Activated CD8-positive, alpha-beta memory T cell treated with anti-CD3 and anti-CD28 coated beads, Interleukin-2, amount 50 U/mL, for 24 hours (primary cell): Measurements from ENCODE around the gene SFXN4.
"Not testable (repeated sequence)": the region's sequence is repeated elsewhere in the genome, so short reads cannot be mapped to it uniquely, and the experiment has no call there.

Experiments
- DNase-seq: peaks from one replicate; pipeline ENCODE4 v3.0.0-alpha.2; 2020; ENCODE audit errors: extremely low read depth

SFXN4 gene

DNA sequence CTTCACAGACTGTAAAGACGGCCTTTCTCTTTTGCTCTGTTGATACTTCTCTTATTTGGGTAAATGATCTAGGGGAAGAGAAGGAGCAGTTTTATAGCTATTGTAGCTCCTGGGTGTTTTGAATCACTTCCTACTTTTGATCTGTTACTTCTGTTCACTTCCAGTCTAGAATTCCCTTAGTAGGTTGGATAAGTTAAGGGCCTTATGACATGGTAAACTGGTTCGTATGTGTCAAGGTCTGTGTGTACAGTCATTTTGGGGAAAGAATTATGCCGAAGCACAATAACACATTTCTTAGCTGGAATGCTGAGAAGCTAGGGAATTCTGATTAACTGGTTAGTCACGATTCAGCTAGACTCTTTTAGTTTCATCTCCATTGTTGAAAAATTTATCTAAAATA is 53.5 kb downstream of the SFXN4 start:
- DNase-seq: no peak

DNA sequence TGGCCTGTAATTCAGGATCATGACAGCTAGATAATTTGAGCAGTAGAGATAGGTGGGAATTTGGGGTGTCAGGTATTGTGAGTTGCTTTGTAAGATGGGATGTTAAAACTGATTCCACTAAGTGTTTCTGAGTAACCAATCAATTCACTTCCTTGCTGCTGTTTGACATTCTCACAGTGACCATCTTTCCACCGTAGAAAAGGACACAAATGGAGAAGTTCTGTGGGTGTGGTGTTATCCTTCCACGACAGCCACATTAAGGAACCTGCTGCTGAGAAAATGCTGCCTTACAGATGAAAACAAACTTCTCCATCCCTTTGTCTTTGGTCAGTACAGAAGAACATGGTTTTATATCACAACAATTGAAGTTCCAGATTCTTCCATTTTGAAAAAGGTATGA is 57.7 kb downstream of the SFXN4 start:
- DNase-seq: not testable (repeated sequence)

DNA sequence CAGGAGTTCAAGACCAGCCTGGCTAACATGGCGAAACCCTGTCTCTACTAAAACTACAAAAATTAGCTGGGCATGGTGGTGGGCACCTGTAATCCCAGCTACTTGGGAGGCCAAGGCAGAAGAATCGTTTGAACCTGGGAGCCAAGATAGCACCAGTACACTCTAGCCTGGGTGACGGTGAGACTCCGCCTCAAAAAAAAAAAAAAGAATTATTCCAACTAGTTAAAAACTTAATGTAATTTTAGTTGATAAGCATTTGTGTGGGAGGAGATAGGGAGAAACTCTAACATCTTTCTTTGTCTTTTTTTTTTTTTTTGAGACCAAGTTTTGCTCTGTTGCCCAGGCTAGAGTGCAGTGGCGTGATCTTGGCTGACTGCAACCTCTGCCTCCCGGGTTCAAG is 58.4 kb downstream of the SFXN4 start:
- not testable (repeated sequence) for DNase-seq

DNA sequence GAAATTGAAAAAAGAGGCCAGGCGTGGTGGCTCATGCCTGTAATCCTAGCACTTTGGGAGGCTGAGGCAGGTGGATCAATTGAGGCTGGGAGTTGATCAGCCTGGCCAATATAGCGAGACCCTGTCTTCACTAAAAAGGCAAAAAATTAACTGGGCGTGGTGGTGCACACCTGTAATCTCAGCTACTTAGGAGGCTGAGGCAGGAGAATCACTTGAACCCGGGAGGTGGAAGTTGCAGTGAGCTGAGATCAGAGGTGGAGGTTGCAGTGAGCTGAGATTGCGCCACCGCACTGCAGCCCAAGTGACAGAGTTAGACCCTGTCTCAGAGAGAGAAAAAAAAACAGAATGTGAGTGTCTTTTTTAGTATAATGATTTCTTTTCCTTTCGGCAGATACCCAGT is 59.6 kb downstream of the SFXN4 start:
- DNase-seq: not testable (repeated sequence)

DNA sequence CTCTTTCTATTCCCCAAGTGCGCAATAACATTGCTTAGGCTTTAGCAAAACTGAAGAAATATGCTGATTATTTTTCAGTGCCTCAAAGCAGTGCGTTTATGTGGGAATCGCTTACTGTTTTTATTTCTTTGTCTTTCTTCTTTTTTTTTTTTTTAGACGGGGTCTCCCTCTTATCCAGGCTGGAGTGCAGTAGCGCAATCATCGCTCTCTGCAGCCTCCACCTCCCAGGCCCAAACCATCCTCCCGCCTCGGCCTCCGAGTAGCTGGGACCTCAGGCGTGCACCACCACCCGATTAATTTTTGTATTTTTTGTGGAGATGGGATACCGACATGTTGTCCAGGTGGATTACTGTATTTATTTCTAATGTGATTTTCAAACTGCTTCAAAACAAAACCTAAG is 60.4 kb downstream of the SFXN4 start:
- DNase-seq: no peak

DNA sequence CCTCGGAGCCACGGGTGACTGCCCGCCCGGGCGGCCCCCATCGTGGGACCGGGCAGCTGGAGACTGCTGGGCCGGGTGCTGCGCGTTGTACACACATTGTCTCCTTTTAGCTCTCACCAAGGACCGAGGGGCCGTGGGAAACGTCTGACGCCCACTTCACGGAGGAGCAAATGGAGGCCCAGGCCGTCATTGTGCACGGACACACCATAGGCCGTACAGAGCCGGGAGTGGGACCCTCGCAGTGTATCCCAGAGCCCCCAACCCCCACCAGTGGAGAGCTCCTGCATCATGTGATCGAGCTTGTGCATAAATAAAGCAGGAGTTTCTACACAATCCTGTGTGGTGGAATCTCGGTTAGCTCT is 60.9 kb downstream of the SFXN4 start:
- DNase-seq: no peak

DNA sequence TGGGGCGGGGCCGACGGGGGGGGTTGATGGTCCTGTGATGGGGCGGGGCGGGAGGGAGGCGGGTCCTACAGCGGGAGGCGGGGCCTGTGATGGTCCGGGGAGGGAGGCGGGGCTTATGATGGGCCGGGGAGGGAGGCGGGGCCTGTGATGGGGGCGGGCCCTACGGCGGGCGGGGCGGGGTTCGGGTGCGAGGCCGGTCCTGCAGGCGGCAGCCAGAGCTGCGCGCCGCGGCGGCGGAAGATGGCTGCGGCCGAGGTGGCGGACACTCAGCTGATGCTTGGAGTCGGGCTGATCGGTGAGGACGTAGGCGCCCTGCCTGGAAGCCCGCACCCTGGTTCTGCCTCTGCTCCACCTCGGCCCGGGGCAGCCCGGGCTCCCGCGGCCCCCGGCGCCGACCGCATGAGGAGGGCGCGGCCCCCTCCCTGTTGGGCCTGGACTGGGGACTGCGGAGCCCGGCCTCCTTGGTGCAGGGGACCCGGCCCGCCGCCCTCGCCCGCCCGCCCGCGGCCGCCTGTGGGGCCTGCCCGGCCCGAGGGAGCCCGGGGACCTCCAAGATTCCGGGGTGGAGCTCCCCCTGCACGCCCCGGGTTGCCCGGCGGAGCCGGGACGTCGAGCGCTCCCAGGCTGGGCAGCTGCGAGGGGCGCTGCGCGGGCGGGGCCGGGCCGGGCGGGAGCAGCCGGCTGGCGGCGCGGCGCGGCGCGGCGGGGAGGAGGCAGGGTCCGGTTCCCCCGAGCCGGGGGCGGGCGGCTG is 61.4 kb downstream of the SFXN4 start, which contains the start of gene DENND10:
Gene DENND10 (plus strand): TSS at position 211 of the 751 bp plus-strand sequence. CDS start 30 bp downstream, at position 241.
- DNase-seq: no peak

DNA sequence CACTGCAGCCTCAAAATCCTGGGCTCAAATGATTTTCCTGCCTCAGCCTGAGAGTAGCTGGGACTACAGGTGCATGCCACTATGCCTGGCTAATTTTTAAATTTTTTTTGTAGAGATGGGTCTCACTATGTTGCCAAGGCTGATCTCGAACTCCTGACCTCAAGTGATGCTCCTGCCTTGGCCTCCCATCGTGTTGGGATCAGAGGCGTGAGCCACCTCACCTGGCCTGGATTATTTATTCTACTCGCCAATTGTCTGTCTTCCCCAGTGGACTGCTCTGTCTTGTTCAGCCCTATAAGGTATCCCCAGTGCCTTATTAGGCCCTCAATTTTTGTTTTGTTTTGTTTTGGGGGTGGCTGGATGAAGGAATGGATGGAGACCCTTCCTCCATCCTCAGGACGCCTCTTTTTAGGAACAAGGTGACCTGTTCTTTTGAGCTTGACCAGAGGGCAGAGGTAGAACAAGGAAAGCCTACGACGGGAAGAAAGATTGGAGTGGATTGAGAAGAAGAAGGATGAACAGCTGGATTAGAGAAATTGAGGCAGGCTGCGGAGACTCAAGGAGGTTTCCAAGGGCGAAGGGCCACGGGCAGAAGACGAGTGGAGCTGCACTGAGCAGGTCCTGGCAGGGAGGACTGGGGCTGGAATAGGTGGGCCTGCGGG is 62.1 kb downstream of the SFXN4 start:
- DNase-seq: no peak

DNA sequence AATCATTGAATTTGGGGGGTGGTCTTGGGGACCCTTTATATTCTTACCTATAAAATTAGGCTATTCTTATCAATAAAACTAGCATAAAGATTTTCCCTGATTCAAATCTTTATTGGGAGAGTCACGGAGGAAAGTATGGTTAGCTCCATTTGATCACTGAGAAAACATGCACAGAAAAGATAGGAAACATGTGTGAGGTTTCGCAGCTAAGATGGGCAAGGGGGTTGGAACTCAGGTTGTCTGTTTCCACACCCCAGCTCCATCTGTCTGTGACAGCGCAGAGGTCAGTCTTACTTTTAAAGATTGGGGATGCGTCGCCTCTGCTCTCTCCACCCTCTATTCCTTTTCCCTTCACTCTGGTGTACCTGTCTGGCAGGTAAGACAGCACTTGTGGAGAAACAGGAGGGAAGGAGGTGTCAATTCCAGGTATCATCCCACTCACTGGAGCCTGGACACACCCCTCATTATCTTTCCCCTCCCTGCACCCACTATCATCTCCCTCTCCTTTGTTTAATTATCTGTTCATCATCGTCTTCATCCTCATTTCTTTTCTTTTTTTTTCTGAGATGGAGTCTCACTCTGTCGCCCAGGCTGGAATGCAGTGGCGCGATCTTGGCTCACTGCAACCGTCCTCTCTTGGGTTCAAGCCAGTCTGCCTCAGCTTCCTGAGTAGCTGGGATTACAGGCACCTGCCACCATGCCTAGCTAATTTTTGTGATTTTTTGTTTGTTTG is 64.0 kb downstream of the SFXN4 start:
- no peak for DNase-seq

DNA sequence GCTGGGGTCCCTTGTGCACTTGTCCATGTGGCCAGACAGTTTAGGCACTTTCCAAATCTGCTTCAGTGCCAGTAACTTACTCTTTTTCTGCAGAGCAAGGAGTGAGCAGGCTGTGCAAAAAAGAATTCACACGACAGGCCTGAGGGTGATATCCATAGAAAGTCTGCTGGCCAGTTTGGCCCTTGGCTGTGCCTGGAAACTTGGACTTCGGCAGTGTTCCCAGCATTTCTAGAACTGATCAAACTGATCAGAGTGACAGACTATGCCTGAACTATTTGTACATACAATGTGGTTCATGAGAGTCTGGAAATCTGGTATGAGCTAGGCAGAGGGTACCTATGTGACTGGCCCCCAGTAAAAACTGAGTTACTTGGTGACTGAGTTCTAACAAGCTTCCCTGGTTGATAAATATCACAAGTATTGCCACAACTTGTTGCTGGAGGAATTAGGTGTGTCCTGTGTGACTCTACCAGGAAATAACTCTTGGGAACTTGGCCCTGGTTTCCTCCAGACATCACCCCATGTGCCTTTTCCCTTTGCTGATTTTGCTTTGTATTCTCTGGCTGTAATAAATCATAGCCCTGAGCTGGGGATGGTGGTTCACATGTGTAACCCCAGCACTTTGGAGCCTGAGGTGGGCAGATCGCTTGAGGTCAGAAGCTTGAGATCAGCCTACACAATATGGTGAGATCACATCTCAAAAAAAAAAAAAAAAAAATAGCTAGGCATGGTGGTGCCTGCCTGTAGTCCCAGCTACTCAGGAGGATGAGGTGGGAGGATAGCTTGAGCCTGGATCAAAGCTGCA is 64.9 kb downstream of the SFXN4 start:
- DNase-seq: no peak

DNA sequence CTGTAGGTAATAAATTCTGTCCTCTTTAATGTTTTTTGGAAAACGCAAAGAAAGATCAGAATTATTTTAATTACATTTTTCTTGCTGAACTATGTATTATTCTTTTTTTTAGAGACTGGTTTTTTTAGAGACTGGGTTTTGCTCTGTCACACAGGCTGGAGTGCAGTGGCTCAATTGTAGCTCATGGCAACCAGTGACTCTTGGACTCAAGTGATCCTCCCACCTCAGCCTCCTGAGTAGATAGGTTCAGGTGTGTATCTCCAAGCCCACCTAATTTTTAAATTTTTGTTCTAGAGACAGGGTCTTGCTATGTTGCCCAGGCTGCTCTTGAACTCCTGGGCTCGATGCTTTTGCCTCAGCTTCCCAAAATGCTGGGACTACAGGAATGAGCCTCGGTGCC is 66.9 kb downstream of the SFXN4 start:
- DNase-seq: no peak

DNA sequence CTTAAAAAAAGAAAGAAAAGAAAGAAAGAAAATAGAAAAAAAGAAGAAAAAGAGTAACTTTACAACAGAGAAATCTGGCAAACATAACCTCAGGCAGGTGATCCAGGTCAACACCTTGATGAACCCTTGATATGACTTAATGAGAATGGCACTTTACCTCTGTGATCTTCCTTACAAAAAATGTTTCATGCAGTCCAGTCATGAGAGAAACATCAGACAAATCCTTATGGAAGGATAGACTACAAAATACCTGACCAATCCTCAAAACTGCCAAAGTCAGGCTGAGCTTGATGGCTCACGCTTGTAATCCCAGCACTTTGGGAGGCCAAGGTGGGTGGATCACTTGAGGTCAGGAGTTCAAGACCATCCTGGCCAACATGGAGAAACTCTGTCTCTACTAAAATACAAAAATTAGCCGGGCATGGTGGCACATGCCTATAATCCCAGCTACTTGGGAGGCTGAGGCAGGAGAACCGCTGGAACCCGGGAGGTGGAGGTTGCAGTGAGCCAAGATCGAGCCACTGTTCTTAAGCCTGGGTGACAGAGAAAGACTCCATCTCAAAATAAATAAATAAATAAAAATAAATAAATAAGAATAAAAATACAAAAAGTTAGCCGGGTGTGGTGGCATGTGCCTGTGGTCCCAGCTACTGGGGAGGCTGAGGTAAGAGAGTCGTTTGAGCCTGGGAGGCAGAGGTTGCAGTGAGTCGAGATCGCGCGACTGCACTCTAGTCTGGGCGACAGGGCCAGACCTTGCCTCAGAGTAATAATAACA is 68.7 kb downstream of the SFXN4 start:
- not testable (repeated sequence) for DNase-seq

DNA sequence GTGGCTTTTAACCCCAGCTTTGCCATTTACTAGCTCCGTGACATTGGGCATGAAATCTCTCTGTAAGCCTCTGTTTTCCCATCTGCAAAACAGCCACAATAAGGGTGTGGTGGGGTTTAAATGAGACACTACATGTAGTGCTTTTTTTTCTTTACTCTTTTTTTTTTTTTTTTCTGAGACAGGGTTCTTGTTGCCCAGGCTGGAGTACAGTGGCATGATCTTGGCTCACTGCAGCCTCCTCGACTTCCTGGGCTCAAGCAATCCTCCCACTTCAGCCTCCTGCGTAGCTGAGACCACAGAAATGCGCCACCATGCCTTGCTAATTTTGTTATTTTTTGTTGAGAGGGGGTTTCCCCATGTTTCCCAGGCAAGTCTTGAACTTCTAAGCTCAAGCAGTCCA is 69.9 kb downstream of the SFXN4 start:
- no peak for DNase-seq

DNA sequence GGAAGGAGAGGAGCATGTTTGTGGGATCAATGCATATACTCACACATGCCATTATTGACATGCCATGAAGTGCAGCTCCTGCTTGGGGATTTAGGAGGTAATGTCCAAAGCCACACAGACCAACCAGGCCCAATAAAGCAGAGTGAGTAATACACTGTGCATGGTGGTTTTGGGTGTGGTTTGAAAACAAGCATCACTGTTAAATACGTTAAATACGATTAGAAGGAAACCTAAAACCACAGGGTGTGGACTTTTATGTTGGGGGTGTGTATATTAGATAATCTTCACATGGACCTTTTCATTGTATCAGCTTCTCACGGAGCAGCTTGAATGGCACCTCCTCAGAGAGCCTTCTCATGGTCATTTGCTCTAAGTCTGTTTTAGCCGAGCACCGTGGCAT is 74.5 kb downstream of the SFXN4 start:
- DNase-seq: no peak
